SK-N-SH (cell line): ENCODE results near the gene RAB38.

Experiments used
- ELF1 ChIP-seq: IDR thresholded peaks from 2 replicates; pipeline ENCODE4 v1.4.0; 2012
- EP300 ChIP-seq, 2 experiments: IDR thresholded peaks; 2 replicates each; pipeline versions ENCODE4 v1.4.0 to v1.6.1; 2012; ENCODE audit warnings: borderline replicate concordance in 1 of 2, low read depth in 1 of 2, low read length in 1 of 2
- FOXJ3 ChIP-seq: sonication (generic); formaldehyde crosslinking; IDR thresholded peaks from 2 replicates; pipeline ENCODE4 v1.5.1; 2020; ENCODE audit warnings: mild to moderate bottlenecking, missing genetic modification reagents
- FOXM1 ChIP-seq: IDR thresholded peaks from 2 replicates; pipeline ENCODE4 v1.4.0; 2012; ENCODE audit warnings: low read depth, mild to moderate bottlenecking
- JUND ChIP-seq: IDR thresholded peaks from 2 replicates; pipeline ENCODE4 v1.4.0; 2012
- NRF1 ChIP-seq: IDR thresholded peaks from 2 replicates; pipeline ENCODE4 v1.6.1; 2012; ENCODE audit warnings: low read depth, mild to moderate bottlenecking, low read length
- RAD21 ChIP-seq: IDR thresholded peaks from 2 replicates; pipeline ENCODE4 v1.6.1; 2012; ENCODE audit warnings: mild to moderate bottlenecking, low read length
- RCOR1 ChIP-seq: fragments of 150-350 bp; IDR thresholded peaks from 2 replicates; pipeline ENCODE4 v1.6.1; 2017; ENCODE audit warnings: antibody characterized with exemption, low read length
- TAF1 ChIP-seq: IDR thresholded peaks from 2 replicates; pipeline ENCODE4 v1.6.1; 2012; ENCODE audit warnings: low read depth, mild to moderate bottlenecking, low read length, moderate library complexity, borderline replicate concordance
- TEAD4 ChIP-seq: IDR thresholded peaks from 2 replicates; pipeline ENCODE4 v1.4.0; 2012; ENCODE audit warnings: mild to moderate bottlenecking, borderline replicate concordance; ENCODE audit not compliant: insufficient read depth
- TF ChIP-seq, protein P1 (sequence below): fragments of 200-600 bp; sonication (generic); IDR thresholded peaks from 2 replicates; pipeline ENCODE4 v1.6.1; 2017; ENCODE audit warnings: antibody characterized with exemption, mild to moderate bottlenecking, moderate library complexity
- TF ChIP-seq, protein P2 (sequence below): IDR thresholded peaks from 2 replicates; pipeline ENCODE4 v1.6.1; 2012; ENCODE audit warnings: mild to moderate bottlenecking, low read depth, low read length, moderate library complexity

DNA sequence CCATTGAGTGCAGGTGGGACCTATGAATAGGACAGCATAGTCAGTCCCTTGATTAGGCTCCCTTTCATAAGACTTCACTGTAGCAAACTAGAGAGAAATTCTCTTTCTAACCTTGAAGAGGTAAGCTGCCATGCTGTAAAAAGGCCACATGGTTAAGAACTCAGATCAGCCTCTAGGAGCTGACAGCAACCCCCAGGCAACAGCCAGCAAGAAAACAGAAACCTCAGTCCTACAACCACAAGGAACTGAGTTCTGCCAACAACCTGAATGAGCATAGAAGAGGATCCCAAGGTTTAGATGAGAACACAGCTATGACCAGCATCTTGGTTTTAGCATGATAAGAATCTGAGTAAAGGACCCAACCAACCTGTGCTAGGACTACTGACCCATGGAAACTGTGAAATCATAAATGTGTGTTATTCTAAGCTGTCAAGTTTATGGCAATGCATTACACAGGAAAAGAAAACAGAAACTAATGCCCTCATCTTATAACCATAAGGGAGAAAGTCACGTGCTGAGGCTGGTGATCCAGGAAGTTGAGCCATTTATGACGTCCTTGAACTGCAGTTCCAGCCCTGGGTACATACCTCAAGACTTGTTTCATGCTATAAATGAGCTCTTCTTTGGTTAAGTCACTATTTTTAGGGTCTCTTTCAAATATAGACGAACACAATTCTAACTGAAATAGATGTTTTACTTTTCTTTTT lies 43.3 kb downstream of the RAB38 start:
- TF ChIP-seq, protein P1, sequence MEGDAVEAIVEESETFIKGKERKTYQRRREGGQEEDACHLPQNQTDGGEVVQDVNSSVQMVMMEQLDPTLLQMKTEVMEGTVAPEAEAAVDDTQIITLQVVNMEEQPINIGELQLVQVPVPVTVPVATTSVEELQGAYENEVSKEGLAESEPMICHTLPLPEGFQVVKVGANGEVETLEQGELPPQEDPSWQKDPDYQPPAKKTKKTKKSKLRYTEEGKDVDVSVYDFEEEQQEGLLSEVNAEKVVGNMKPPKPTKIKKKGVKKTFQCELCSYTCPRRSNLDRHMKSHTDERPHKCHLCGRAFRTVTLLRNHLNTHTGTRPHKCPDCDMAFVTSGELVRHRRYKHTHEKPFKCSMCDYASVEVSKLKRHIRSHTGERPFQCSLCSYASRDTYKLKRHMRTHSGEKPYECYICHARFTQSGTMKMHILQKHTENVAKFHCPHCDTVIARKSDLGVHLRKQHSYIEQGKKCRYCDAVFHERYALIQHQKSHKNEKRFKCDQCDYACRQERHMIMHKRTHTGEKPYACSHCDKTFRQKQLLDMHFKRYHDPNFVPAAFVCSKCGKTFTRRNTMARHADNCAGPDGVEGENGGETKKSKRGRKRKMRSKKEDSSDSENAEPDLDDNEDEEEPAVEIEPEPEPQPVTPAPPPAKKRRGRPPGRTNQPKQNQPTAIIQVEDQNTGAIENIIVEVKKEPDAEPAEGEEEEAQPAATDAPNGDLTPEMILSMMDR = no peak
- no peak for TF ChIP-seq FOXJ3 (CRISPR knock-in tag)
- no peak for TF ChIP-seq ELF1
- TF ChIP-seq NRF1 = no peak
- TF ChIP-seq EP300 (IDR thresholded peaks at IDR 0.05; ENCODE audit: borderline replicate concordance in 1 of 2, low read depth in 1 of 2, low read length in 1 of 2) = no peak
- TF ChIP-seq RCOR1 = no peak
- TF ChIP-seq TAF1 = no peak
- TF ChIP-seq, protein P2, sequence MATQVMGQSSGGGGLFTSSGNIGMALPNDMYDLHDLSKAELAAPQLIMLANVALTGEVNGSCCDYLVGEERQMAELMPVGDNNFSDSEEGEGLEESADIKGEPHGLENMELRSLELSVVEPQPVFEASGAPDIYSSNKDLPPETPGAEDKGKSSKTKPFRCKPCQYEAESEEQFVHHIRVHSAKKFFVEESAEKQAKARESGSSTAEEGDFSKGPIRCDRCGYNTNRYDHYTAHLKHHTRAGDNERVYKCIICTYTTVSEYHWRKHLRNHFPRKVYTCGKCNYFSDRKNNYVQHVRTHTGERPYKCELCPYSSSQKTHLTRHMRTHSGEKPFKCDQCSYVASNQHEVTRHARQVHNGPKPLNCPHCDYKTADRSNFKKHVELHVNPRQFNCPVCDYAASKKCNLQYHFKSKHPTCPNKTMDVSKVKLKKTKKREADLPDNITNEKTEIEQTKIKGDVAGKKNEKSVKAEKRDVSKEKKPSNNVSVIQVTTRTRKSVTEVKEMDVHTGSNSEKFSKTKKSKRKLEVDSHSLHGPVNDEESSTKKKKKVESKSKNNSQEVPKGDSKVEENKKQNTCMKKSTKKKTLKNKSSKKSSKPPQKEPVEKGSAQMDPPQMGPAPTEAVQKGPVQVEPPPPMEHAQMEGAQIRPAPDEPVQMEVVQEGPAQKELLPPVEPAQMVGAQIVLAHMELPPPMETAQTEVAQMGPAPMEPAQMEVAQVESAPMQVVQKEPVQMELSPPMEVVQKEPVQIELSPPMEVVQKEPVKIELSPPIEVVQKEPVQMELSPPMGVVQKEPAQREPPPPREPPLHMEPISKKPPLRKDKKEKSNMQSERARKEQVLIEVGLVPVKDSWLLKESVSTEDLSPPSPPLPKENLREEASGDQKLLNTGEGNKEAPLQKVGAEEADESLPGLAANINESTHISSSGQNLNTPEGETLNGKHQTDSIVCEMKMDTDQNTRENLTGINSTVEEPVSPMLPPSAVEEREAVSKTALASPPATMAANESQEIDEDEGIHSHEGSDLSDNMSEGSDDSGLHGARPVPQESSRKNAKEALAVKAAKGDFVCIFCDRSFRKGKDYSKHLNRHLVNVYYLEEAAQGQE = no peak
- no peak for TF ChIP-seq FOXM1
- no peak for TF ChIP-seq JUND
- TF ChIP-seq RAD21 = no peak
- TF ChIP-seq TEAD4 = no peak
